Measurements from ENCODE around the gene TP53AIP1.

DNA sequence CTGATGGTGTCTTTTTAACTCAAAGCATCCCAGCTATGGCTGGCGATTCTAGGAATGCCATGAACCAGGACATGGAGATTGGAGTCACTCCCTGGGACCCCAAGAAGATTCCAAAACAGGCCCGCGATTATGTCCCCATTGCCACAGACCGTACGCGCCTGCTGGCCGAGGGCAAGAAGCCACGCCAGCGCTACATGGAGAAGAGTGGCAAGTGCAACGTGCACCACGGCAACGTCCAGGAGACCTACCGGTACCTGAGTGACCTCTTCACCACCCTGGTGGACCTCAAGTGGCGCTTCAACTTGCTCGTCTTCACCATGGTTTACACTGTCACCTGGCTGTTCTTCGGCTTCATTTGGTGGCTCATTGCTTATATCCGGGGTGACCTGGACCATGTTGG, 31.4 kb downstream of the TP53AIP1 start:
- TF ChIP-seq CTCF (conservative IDR thresholded peaks at IDR 0.05) (no peak), ZFX (IDR thresholded peaks at IDR 0.05) (no peak)
